SK-N-MC (cell line): Measurements from ENCODE around the gene RTN4RL1.

Experiments used
- DNase-seq: peaks from one replicate; pipeline ENCODE4 v3.0.0-alpha.2; 2011; ENCODE audit warnings: low read depth, low spot score
- H3K27ac ChIP-seq: fragments of 200-600 bp; sonication (generic); 2 replicates; pipeline ENCODE4 v1.5.1; 2016; ENCODE audit warnings: mixed run types
- H3K36me3 ChIP-seq: fragments of 200-600 bp; sonication (generic); 2 replicates; pipeline ENCODE4 v1.6.1; 2017; ENCODE audit warnings: antibody characterized with exemption, low read length, mixed read lengths; ENCODE audit not compliant: insufficient read depth
- H3K4me3 ChIP-seq: fragments of 200-600 bp; sonication (generic); 2 replicates; pipeline ENCODE4 v1.5.1; 2016
- H3K9ac ChIP-seq: fragments of 200-600 bp; sonication (generic); 2 replicates; pipeline ENCODE4 v1.8.0; 2017; ENCODE audit warnings: mixed run types, mixed read lengths; ENCODE audit not compliant: insufficient read length
- H3K9me3 ChIP-seq: fragments of 200-600 bp; sonication (generic); 2 replicates; pipeline ENCODE4 v1.6.1; 2017; ENCODE audit warnings: low read depth, mild to moderate bottlenecking, antibody characterized with exemption, low read length, moderate library complexity, mixed read lengths
- EZH2 ChIP-seq: fragments of 200-600 bp; sonication (generic); IDR thresholded peaks from one replicate; pipeline ENCODE4 v1.6.1; 2017; ENCODE audit warnings: antibody characterized with exemption
- FOXP2 ChIP-seq: optimal IDR thresholded peaks from 2 replicates; pipeline ENCODE3; 2011; ENCODE audit warnings: mild to moderate bottlenecking, moderate library complexity; ENCODE audit not compliant: insufficient read depth; ENCODE audit errors: extremely low read length, control extremely low read depth
- POLR2AphosphoS5 ChIP-seq: IDR thresholded peaks from 2 replicates; pipeline ENCODE4 v1.6.1; 2012; ENCODE audit warnings: mild to moderate bottlenecking, low read depth, low read length, borderline replicate concordance

Gene RTN4RL1

DNA sequence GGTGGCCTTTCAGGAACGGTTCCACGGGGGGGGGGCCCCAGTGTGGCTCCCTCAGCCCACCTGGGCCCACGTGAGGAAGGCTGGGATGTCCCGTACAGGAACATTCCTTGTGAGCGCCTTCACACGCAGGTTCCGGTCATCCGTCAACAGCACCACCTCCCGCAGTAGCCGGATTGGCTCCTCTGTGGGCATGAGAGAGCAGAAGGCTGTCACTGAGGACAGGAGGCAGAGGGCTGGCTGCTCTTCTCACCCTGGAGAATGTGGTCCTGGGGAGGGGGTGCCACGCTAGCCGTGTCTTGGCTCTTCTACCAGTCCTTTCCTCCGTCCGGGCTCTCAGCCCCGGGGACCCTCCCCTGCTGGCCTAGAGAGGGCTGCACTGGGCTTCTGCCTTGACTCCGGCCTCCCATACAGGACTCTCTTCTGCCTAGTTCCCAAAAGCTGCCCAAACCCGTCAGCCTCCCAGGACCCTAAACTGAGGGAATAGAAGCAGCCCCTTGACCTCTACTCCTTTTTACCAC, 36.4 kb upstream of the RTN4RL1 start:
- Histone ChIP-seq H3K27ac (no peak overlapping the region), H3K36me3 (no peaks in the 10 kb centered on the region; the same call in 1 of the 2 replicates), H3K9ac (no peak overlapping the region)

DNA sequence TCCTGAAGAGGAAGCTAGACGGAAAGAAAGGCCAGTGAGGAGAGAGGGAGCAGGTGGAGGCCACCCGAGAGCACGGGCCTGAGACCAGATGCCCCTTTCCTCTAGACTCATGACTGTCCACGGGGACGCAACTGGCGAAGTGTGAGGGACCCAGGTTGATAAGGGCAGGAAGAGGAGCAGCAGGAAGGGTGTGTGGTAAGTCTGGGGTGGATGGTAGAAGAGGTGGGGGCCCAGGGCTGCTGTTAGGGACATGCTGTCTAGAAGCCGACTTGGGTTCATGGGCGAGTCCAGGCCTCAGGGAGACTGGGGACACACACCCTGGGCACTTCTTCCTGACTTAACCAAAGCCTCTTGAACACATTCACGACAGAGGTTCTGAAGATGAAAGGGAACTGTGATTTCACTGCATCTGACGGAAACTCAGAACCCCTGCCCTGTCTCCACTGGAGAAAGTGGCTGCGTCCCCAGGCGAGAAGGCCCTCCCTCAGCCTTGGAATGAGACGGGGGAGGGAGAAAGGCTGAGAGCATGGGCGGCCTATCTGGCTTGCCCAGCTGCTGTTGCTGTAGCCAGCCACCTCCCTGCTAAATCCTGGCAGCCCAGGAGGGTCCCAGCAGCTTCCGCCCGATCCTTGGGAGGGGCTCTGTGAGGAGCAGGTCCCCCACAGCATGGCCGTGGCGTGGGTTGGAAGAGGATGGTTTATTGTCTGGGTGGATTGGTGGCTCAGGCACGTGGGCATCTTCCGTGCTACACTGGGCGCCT, 35.7 kb upstream of the RTN4RL1 start:
- Histone ChIP-seq H3K4me3 (no peak overlapping the region), H3K27ac (no peak overlapping the region)
- TF ChIP-seq EZH2 = no peak
- TF ChIP-seq FOXP2 = no peak
- TF ChIP-seq POLR2AphosphoS5 = no peak

More for the DNA sequence above, 36.4 kb upstream of the RTN4RL1 start:
- H3K9me3 ChIP-seq = no peaks in the 10 kb centered on the region
- no peak for TF ChIP-seq POLR2AphosphoS5
- TF ChIP-seq FOXP2 = no peak
- TF ChIP-seq EZH2 = no peak
- DNase-seq = no peak
- H3K4me3 ChIP-seq = no peak overlapping the region

DNA sequence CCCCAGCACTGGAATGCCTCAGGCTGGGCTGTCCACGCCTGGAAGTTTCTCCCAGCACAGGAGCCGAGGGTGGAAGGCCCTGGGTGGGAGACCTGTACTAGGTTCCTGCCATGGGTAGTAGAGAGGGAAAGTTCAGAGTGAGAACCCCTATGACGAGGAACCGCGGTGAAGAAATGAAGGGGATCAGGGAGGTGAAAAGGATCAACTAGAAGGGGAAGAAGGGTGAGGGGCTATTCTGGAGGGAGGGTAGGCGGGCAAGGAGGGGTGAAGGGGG, 35.2 kb upstream of the RTN4RL1 start:
- Histone ChIP-seq H3K4me3 (no peak overlapping the region), H3K36me3 (no peaks in the 10 kb centered on the region; the same call in 1 of the 2 replicates), H3K27ac (no peak overlapping the region), H3K9me3 (no peaks in the 10 kb centered on the region), H3K9ac (no peak overlapping the region)
- TF ChIP-seq POLR2AphosphoS5 (no peak), FOXP2 (no peak)
- no peak for DNase-seq

More for the DNA sequence above, 35.7 kb upstream of the RTN4RL1 start:
- Histone ChIP-seq H3K9ac (no peak overlapping the region), H3K36me3 (no peaks in the 10 kb centered on the region; the same call in 1 of the 2 replicates), H3K9me3 (no peaks in the 10 kb centered on the region)
- DNase-seq = no peak

DNA sequence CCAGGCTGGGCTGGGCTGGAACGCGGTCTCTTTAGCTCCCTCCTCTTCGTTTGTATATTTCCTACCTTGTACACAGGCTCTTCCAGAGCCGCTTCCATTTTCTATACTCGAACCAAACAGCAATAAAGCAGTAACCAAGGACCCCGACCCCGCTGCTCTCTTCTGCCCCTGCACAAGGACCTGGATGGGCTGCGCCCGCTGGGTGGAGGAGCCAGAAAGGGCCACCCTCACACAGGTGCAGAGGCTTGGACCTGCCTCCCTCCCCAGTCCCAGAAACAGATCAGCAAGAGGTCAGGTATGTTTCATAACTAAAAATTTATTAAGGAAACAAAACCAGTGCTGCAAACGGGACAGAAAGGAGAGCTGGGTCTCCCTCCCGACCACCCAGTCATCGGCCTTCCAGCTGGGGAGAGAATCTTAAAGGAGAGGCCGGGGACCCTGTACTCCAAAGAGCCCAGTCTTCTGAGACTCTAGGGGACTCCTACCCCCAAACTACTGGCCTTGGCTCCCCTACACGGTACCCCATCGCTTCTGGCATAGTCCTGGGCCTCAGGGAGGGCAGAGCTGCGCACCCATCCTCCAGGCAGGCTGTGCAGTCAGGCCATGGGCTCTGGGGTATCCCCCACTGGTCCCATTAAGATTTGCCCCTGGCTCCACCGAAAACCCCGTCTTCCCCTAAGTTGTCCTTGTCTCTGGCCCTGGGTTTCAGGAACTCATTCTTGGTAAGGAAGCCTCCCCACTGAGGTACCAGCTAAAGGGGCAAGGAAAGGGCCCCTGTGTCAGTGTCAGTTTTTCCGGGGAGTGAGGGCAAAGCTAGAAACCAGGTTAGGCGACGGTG, 34.6 kb upstream of the RTN4RL1 start:
- Histone ChIP-seq H3K9me3 (no peaks in the 10 kb centered on the region), H3K9ac (no peak overlapping the region), H3K36me3 (no peaks in the 10 kb centered on the region; the same call in 1 of the 2 replicates), H3K4me3 (no peak overlapping the region), H3K27ac (no peak overlapping the region)
- TF ChIP-seq POLR2AphosphoS5 (no peak), FOXP2 (no peak), EZH2 (no peak)
- DNase-seq = no peak

DNA sequence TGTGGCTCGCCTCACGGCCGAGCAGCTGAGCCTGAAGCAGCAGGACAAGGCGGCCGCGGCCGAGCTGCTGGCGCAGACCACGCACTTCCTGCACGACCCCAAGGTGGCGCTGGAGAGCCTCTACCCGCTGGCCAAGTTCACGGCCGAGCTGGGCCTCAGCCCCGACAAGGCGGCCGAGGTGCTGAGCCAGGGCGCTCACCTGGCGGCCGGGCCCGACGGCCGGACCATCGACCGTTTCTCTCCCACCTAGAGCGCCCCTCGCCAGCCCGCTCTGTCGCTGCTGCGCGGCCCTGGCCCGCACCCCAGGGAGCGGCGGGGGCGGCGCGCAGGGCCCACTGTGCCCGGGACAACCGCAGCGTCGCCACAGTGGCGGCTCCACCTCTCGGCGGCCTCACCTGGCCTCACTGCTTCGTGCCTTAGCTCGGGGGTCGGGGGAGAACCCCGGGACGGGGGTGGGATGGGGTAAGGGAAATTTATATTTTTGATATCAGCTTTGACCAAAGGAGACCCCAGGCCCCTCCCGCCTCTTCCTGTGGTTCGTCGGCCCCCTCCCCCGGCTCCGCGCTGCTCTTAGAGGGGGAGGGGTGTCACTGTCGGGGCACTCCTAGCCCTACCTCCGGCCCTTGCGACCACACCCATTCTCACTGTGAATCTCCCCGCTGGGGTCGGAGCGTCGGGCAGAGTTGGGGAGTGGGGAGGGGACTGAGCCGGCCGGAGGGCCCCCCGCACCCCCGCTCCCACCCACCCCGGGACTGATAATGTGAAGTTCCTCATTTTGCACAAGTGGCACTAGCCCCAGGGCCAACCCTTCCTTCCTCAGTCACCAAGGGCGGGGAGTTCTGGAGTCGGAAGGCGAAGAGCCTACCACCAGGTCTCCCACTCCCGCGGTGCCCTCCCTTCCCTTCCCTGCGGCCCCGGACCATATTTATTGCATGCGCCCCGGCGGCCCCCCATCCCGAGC, 33.7 kb upstream of the RTN4RL1 start:
- H3K9ac ChIP-seq = no peak overlapping the region
- TF ChIP-seq FOXP2 (no peak), POLR2AphosphoS5 (no peak), EZH2 (no peak)
- DNase-seq = no peak
- no peak overlapping the region for H3K4me3 ChIP-seq
- H3K36me3 ChIP-seq = no peaks in the 10 kb centered on the region; the same call in 1 of the 2 replicates
- no peaks in the 10 kb centered on the region for H3K9me3 ChIP-seq
- H3K27ac ChIP-seq = no peak overlapping the region

DNA sequence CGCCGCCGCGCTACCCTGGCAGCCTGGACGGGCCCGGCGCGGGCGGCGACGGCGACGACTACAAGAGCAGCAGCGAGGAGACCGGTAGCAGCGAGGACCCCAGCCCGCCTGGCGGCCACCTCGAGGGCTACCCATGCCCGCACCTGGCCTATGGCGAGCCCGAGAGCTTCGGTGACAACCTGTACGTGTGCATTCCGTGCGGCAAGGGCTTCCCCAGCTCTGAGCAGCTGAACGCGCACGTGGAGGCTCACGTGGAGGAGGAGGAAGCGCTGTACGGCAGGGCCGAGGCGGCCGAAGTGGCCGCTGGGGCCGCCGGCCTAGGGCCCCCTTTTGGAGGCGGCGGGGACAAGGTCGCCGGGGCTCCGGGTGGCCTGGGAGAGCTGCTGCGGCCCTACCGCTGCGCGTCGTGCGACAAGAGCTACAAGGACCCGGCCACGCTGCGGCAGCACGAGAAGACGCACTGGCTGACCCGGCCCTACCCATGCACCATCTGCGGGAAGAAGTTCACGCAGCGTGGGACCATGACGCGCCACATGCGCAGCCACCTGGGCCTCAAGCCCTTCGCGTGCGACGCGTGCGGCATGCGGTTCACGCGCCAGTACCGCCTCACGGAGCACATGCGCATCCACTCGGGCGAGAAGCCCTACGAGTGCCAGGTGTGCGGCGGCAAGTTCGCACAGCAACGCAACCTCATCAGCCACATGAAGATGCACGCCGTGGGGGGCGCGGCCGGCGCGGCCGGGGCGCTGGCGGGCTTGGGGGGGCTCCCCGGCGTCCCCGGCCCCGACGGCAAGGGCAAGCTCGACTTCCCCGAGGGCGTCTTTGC, 32.8 kb upstream of the RTN4RL1 start:
- TF ChIP-seq POLR2AphosphoS5 (no peak), EZH2 (no peak), FOXP2 (no peak)
- no peak for DNase-seq
- H3K27ac ChIP-seq = no peak overlapping the region
- no peak overlapping the region for H3K4me3 ChIP-seq
- no peaks in the 10 kb centered on the region for H3K36me3 ChIP-seq
- H3K9me3 ChIP-seq = no peaks in the 10 kb centered on the region
- H3K9ac ChIP-seq = no peak overlapping the region

DNA sequence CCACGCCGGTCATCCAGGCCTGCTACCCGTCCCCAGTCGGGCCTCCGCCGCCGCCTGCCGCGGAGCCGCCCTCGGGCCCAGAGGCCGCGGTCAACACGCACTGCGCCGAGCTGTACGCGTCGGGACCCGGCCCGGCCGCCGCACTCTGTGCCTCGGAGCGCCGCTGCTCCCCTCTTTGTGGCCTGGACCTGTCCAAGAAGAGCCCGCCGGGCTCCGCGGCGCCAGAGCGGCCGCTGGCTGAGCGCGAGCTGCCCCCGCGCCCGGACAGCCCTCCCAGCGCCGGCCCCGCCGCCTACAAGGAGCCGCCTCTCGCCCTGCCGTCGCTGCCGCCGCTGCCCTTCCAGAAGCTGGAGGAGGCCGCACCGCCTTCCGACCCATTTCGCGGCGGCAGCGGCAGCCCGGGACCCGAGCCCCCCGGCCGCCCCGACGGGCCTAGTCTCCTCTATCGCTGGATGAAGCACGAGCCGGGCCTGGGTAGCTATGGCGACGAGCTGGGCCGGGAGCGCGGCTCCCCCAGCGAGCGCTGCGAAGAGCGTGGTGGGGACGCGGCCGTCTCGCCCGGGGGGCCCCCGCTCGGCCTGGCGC, 32.1 kb upstream of the RTN4RL1 start:
- Histone ChIP-seq H3K4me3 (no peak overlapping the region), H3K27ac (no peak overlapping the region), H3K9ac (no peak overlapping the region), H3K9me3 (no peaks in the 10 kb centered on the region), H3K36me3 (no peaks in the 10 kb centered on the region)
- no peak for TF ChIP-seq POLR2AphosphoS5
- TF ChIP-seq EZH2 = no peak
- TF ChIP-seq FOXP2 = no peak
- no peak for DNase-seq
